CD8-positive, alpha-beta memory T cell (primary cell): Measurements from ENCODE around the gene SGCA. TPM values are rescaled to one million over a fixed set of nuclear protein-coding genes. Genes with fewer than 3 reads are reported as not detected.
A peak's percentile ranks its signal among the peaks of the same experiment; 100 is the strongest.

ENCODE experiments used
- CTCF ChIA-PET: fragments of 350-600 bp; sonication (Branson Sonifier 250); formaldehyde crosslinking; loops from one replicate; lab custom pipeline; 2021; ENCODE audit warnings: antibody characterized with exemption; lab: Charles Lee
- POLR2A ChIA-PET: fragments of 350-600 bp; sonication (Branson Sonifier 250); formaldehyde crosslinking; loops from one replicate; lab custom pipeline; 2021; ENCODE audit warnings: antibody characterized with exemption; lab: Charles Lee
- DNase-seq, 5 donors: peaks; one replicate each; pipeline versions ENCODE4 v3.0.0 to v3.0.0-alpha.2; 2020 to 2022; ENCODE audit warnings: mixed read lengths in 1 of 5
- H3K27ac ChIP-seq: one replicate; pipeline ENCODE4 v1.7.0; 2013; ENCODE audit warnings: low read depth, mild to moderate bottlenecking, low read length, moderate library complexity
- H3K27me3 ChIP-seq: 2 replicates; pipeline ENCODE4 v1.7.0; 2013; ENCODE audit warnings: low read length, mild to moderate bottlenecking; ENCODE audit not compliant: insufficient read depth, poor library complexity, severe bottlenecking
- H3K36me3 ChIP-seq: 2 replicates; pipeline ENCODE4 v1.7.0; 2013; ENCODE audit warnings: mild to moderate bottlenecking, low read length, moderate library complexity; ENCODE audit not compliant: insufficient read depth
- H3K4me1 ChIP-seq: 2 replicates; pipeline ENCODE4 v1.7.0; 2013; ENCODE audit warnings: mild to moderate bottlenecking, low read length, moderate library complexity; ENCODE audit not compliant: insufficient read depth
- H3K4me3 ChIP-seq: 2 replicates; pipeline ENCODE4 v1.7.0; 2013; ENCODE audit warnings: mild to moderate bottlenecking, low read length
- H3K9me3 ChIP-seq: 2 replicates; pipeline ENCODE4 v1.7.0; 2013; ENCODE audit warnings: mild to moderate bottlenecking, low read length
- H3K27ac Mint-ChIP-seq, 8 donors: one replicate each; pipeline ENCODE4 v1.8.0; 2020 to 2021; ENCODE audit warnings: mixed read lengths in 8 of 8, mild to moderate bottlenecking in 6 of 8, inconsistent platforms in 3 of 8, moderate library complexity in 3 of 8
- H3K27me3 Mint-ChIP-seq, 2 donors: one replicate each; pipeline ENCODE4 v1.8.0; 2020 to 2021; ENCODE audit warnings: mixed read lengths in 2 of 2, mild to moderate bottlenecking in 1 of 2, moderate library complexity in 1 of 2
- H3K36me3 Mint-ChIP-seq, 3 donors: one replicate each; pipeline ENCODE4 v1.8.0; 2020 to 2021; ENCODE audit warnings: mixed read lengths in 3 of 3, inconsistent platforms in 1 of 3, mild to moderate bottlenecking in 1 of 3
- H3K4me1 Mint-ChIP-seq, 3 donors: one replicate each; pipeline ENCODE4 v1.8.0; 2020 to 2021; ENCODE audit warnings: mixed read lengths in 3 of 3, inconsistent platforms in 1 of 3, mild to moderate bottlenecking in 1 of 3
- H3K4me3 Mint-ChIP-seq, 7 donors: one replicate each; pipeline ENCODE4 v1.8.0; 2020 to 2021; ENCODE audit warnings: mixed read lengths in 7 of 7, mild to moderate bottlenecking in 6 of 7, moderate library complexity in 4 of 7, inconsistent platforms in 2 of 7
- H3K9me3 Mint-ChIP-seq, 5 donors: one replicate each; pipeline ENCODE4 v1.8.0; 2020 to 2022; ENCODE audit warnings: mixed read lengths in 5 of 5, mild to moderate bottlenecking in 3 of 5, moderate library complexity in 2 of 5, inconsistent platforms in 1 of 5
- polyA plus RNA-seq: library from polyadenylated mRNA; unstranded; fragments of 300-500 nt; fragmentation: Illumina TruSeq; gene quantifications from one replicate; pipeline ENCODE4 v1.2.3, GENCODE V29; 2021
- total RNA-seq, 2 experiments: library from RNA; stranded (reverse); gene quantifications; one replicate each; pipeline ENCODE4 v1.2.3, GENCODE V29; 2021

Gene SGCA
- total and polyA plus RNA-seq, 3 experiments from 2014 or later: 0.31 TPM; not detected in 2

DNA sequence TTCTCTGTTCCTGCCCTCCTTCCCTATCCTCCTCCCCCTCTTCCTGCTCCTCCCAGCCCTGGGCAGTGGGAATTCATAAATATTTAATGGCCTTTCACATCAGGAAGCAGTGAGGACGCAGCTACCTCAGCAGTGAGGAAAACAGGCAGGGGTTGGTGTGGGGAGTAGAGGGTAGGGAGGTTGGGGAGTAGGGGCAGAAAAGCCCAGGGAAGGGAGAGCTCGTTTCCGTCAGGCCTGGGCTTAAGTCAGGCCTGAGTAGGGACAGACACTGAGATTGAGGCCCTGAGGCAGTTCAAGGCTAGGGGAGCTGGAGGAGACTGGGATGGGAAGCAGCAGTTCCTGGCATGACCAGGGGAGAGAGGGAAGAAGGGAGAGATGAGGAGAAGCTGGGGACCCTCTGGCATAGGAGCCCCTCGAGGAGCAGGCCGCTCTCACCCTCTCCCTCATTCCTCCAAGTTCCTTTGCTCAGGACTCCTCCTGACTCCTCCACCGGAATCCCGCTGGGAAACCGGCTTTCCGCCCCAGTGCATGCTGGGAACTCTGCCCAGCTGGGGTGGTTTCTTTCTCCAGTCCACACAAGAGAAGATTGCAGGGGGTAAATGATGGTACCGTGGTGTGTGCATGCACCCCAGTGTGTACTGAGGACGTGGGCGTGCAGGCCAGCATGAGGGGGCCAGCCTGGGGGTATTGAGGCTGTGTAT lies 42.0 kb upstream of the SGCA start:
- Histone ChIP-seq H3K27me3 (peaks cover 9% of the 10 kb centered on the region), H3K27ac (no peak overlapping the region), H3K36me3 (no peaks in the 10 kb centered on the region), H3K4me3 (no peak overlapping the region), H3K9me3 (no peaks in the 10 kb centered on the region), H3K4me1 (peaks cover 10% of the 10 kb centered on the region)
- ChIA-PET CTCF (interaction anchor here (0.8 to 2.0 kb wide), 4 partner anchors 15 to 38 kb away, joined by 3 to 9 read pairs (median 5); no protein-coding TSS in a partner anchor), POLR2A (interaction anchor here (1.4 kb wide), 1 partner anchor 13 kb away, joined by 3 read pairs; no protein-coding TSS in a partner anchor)
- Mint-ChIP-seq H3K9me3 (no peaks in the 10 kb centered on the region), H3K27ac (no peak overlapping the region), H3K4me1 (peaks cover 10 to 11% (median 11%) of the 10 kb centered on the region in 3 donors), H3K4me3 (no peak overlapping the region), H3K27me3 (peaks cover 10 to 30% of the 10 kb centered on the region in 2 donors), H3K36me3 (no peaks in the 10 kb centered on the region)
- no peak for DNase-seq

GRCh38 chr17:50125420-50125997 lies 40.3 kb upstream of the SGCA start:
- H3K36me3 ChIP-seq: no peaks in the 10 kb centered on the region
- no peaks in the 10 kb centered on the region for H3K36me3 Mint-ChIP-seq
- peaks cover 11% of the 10 kb centered on the region for H3K4me1 ChIP-seq
- H3K9me3 ChIP-seq: no peaks in the 10 kb centered on the region
- POLR2A ChIA-PET: no interaction called here
- H3K27me3 ChIP-seq: peaks cover 10% of the 10 kb centered on the region
- CTCF ChIA-PET: interaction anchor here (1.0 to 2.2 kb wide), 4 partner anchors 8 to 44 kb away, joined by 3 to 6 read pairs (median 3); no protein-coding TSS in a partner anchor
- no peak overlapping the region for H3K27ac ChIP-seq
- H3K9me3 Mint-ChIP-seq: no peaks in the 10 kb centered on the region
- H3K4me1 Mint-ChIP-seq: peaks cover 14 to 18% (median 14%) of the 10 kb centered on the region in 3 donors
- no peak for DNase-seq
- no peak overlapping the region for H3K4me3 Mint-ChIP-seq
- no peak overlapping the region for H3K4me3 ChIP-seq
- H3K27me3 Mint-ChIP-seq: peaks cover 8 to 24% of the 10 kb centered on the region in 2 donors
- H3K27ac Mint-ChIP-seq: peak overlapping the region in 1 of 8 donors; percentile 30

DNA sequence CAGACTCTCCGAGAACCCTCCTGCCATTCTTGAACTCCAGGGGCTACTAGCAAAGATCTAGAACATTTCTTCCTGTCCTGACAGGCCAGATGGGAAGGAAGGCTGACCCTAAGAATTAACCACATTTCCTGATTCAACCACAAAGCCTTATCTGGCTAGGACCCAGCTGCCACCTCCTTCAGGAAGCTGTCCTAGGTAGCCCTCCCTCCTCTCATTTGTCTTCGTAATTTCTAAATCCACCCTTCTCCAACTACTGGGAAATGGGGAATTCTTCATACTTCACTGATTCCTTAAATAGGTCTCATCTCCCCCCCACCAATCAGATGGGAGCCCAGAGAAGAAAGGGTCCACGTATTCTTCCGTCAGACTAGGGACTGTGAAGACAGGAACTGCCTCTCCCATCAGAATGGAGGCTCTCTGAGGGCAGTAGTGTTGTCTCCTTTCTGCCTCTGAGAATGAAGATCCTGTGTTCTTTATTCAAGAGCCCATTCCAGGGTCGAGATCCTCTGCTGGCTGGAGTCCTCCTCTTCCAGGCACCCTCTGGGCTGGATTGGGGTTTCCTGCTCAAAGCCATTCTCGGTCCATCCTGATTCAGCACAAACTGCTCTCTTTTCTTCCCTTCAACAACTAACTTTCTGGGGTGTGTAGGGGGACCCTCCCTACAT lies 38.0 kb upstream of the SGCA start:
- no peak overlapping the region for H3K4me3 ChIP-seq
- H3K4me1 Mint-ChIP-seq: peaks cover 23 to 37% (median 32%) of the 10 kb centered on the region in 3 donors
- H3K4me3 Mint-ChIP-seq: no peak overlapping the region
- H3K36me3 ChIP-seq: no peaks in the 10 kb centered on the region
- H3K27me3 Mint-ChIP-seq: peaks cover 5 to 15% of the 10 kb centered on the region in 2 donors
- no peaks in the 10 kb centered on the region for H3K9me3 ChIP-seq
- no peaks in the 10 kb centered on the region for H3K9me3 Mint-ChIP-seq
- peak overlapping the region in 1 of 8 donors; percentile 68 for H3K27ac Mint-ChIP-seq
- H3K4me1 ChIP-seq: peaks cover 16% of the 10 kb centered on the region
- no peak overlapping the region for H3K27ac ChIP-seq
- peaks cover 0 to 2% (median 0%) of the 10 kb centered on the region in 3 donors for H3K36me3 Mint-ChIP-seq
- DNase-seq: no peak
- POLR2A ChIA-PET: no interaction called here
- CTCF ChIA-PET: interaction anchor here (1.1 kb wide), 1 partner anchor 13 kb away, joined by 3 read pairs; no protein-coding TSS in a partner anchor
- peaks cover 6% of the 10 kb centered on the region for H3K27me3 ChIP-seq

- no peak overlapping the region for H3K27ac ChIP-seq
- ChIA-PET POLR2A (no interaction called here), CTCF (no interaction called here)
- DNase-seq: no peak
- Mint-ChIP-seq H3K36me3 (peaks cover 0 to 5% (median 0%) of the 10 kb centered on the region in 3 donors), H3K27me3 (peaks cover 5 to 15% of the 10 kb centered on the region in 2 donors), H3K4me1 (peaks cover 23 to 41% (median 32%) of the 10 kb centered on the region in 3 donors), H3K4me3 (peak overlapping the region; percentile 50 to 90 (median 80)), H3K9me3 (no peaks in the 10 kb centered on the region), H3K27ac (peak overlapping the region in 6 of 8 donors; percentile 38 to 79 (median 52))
- H3K27me3 ChIP-seq: peaks cover 6% of the 10 kb centered on the region
- H3K9me3 ChIP-seq: no peaks in the 10 kb centered on the region
- H3K36me3 ChIP-seq: no peaks in the 10 kb centered on the region
- no peak overlapping the region for H3K4me3 ChIP-seq
- peaks cover 16% of the 10 kb centered on the region for H3K4me1 ChIP-seq
Observed at GRCh38 chr17:50128441-50129352, 37.1 kb upstream of the SGCA start.

DNA sequence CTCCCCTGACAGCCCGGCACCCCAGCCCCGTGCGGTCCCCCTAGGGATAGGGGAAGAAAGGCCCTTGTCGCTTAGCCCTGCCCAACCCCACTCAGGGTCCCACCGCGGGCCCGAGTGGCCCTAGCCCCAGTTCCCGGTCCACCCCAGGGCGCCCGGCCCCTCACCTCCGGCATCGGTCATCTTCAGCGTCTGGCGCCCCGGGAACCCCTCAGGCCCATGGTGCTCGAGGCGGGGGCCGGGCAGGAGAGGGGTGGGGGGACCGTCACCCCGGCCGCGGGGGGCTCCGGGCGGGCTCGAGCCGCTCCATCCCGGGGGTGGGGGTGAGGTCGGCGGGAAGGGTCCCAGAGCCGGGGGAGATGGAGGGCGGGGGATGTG lies 36.5 kb upstream of the SGCA start:
- no peaks in the 10 kb centered on the region for H3K9me3 ChIP-seq

GRCh38 chr17:50129728-50130558 lies 35.9 kb upstream of the SGCA start, which contains the start of gene SAMD14:
SAMD14 (minus strand) TSS chr17:50130160; CDS start chr17:50124959, 5,201 bp downstream.
- peaks cover 0 to 14% (median 0%) of the 10 kb centered on the region in 3 donors for H3K36me3 Mint-ChIP-seq
- Histone ChIP-seq H3K4me1 (peaks cover 16% of the 10 kb centered on the region), H3K36me3 (peaks cover 5% of the 10 kb centered on the region), H3K4me3 (peak within 1 kb of the TSS; percentile 41), H3K27ac (no peak within 1 kb of the TSS), H3K27me3 (peaks cover 6% of the 10 kb centered on the region), H3K9me3 (no peaks in the 10 kb centered on the region)
- POLR2A ChIA-PET: interaction anchor here (0.7 to 0.9 kb wide), 2 partner anchors 9 to 22 kb away, joined by 3 read pairs; no protein-coding TSS in a partner anchor
- peak within 1 kb of the TSS in 6 of 8 donors; percentile 45 to 90 (median 75) for H3K27ac Mint-ChIP-seq
- peaks cover 23 to 41% (median 32%) of the 10 kb centered on the region in 3 donors for H3K4me1 Mint-ChIP-seq
- H3K27me3 Mint-ChIP-seq: peaks cover 5 to 15% of the 10 kb centered on the region in 2 donors
- H3K4me3 Mint-ChIP-seq: peak within 1 kb of the TSS; percentile 74 to 89 (median 78)
- DNase-seq: peak; percentile 37 to 72 (median 48)
- CTCF ChIA-PET: interaction anchor here (0.9 to 2.5 kb wide), 7 partner anchors 9 to 42 kb away, joined by 3 to 8 read pairs (median 7); no protein-coding TSS in a partner anchor
- H3K9me3 Mint-ChIP-seq: no peaks in the 10 kb centered on the region

More for the DNA sequence above, 36.5 kb upstream of the SGCA start:
- Histone ChIP-seq H3K36me3 (peaks cover 2% of the 10 kb centered on the region), H3K4me1 (peaks cover 16% of the 10 kb centered on the region), H3K27ac (no peak overlapping the region), H3K27me3 (peaks cover 6% of the 10 kb centered on the region), H3K4me3 (no peak overlapping the region)
- H3K27ac Mint-ChIP-seq: peak overlapping the region in 2 of 8 donors; percentile 27 to 52
- peak overlapping the region; percentile 62 to 78 (median 75) for H3K4me3 Mint-ChIP-seq
- peaks cover 23 to 41% (median 32%) of the 10 kb centered on the region in 3 donors for H3K4me1 Mint-ChIP-seq
- H3K36me3 Mint-ChIP-seq: peaks cover 0 to 9% (median 0%) of the 10 kb centered on the region in 3 donors
- CTCF ChIA-PET: interaction anchor here (1.8 to 1.9 kb wide), 2 partner anchors 10 to 35 kb away, joined by 7 to 8 read pairs; no protein-coding TSS in a partner anchor
- peaks cover 5 to 15% of the 10 kb centered on the region in 2 donors for H3K27me3 Mint-ChIP-seq
- POLR2A ChIA-PET: no interaction called here
- DNase-seq: no peak
- no peaks in the 10 kb centered on the region for H3K9me3 Mint-ChIP-seq
